Endodermal cell (in vitro differentiated cells): Measurements from ENCODE around the gene POGLUT3. TPM values are rescaled to one million over a fixed set of nuclear protein-coding genes. Genes with fewer than 3 reads are reported as not detected.

Source experiments
- DNase-seq: peaks from one replicate; pipeline ENCODE4 v3.0.0-alpha.2; 2017
- H3K27ac ChIP-seq: 2 replicates; pipeline ENCODE4 v1.5.1; 2013; ENCODE audit warnings: mild to moderate bottlenecking, low read depth, low read length, moderate library complexity
- H3K27me3 ChIP-seq: 2 replicates; pipeline ENCODE4 v1.6.1; 2013; ENCODE audit warnings: mild to moderate bottlenecking, low read length, moderate library complexity; ENCODE audit not compliant: insufficient read depth, control insufficient read depth, poor library complexity, severe bottlenecking
- H3K36me3 ChIP-seq: 2 replicates; pipeline ENCODE4 v1.7.0; 2013; ENCODE audit warnings: mild to moderate bottlenecking, low read length, moderate library complexity; ENCODE audit not compliant: control insufficient read depth, insufficient read depth
- H3K4me1 ChIP-seq: one replicate; pipeline ENCODE4 v1.7.0; 2013; ENCODE audit warnings: low read length; ENCODE audit not compliant: control insufficient read depth, insufficient read depth
- H3K4me3 ChIP-seq: 2 replicates; pipeline ENCODE4 v1.5.1; 2013; ENCODE audit warnings: mild to moderate bottlenecking, low read length, moderate library complexity
- H3K9ac ChIP-seq: 2 replicates; pipeline ENCODE4 v1.6.1; 2013; ENCODE audit warnings: mild to moderate bottlenecking, low read length, moderate library complexity; ENCODE audit not compliant: poor library complexity, severe bottlenecking; ENCODE audit errors: extremely low read depth
- H3K9me3 ChIP-seq: 2 replicates; pipeline ENCODE4 v1.6.1; 2013; ENCODE audit warnings: mild to moderate bottlenecking, low read length, moderate library complexity; ENCODE audit not compliant: control insufficient read depth
- H3K27ac Mint-ChIP-seq: 2 replicates; pipeline ENCODE4 v1.8.0; 2020; ENCODE audit warnings: mixed read lengths
- H3K27me3 Mint-ChIP-seq: 2 replicates; pipeline ENCODE4 v1.8.0; 2021; ENCODE audit warnings: mild to moderate bottlenecking, mixed read lengths; ENCODE audit not compliant: insufficient read depth
- H3K36me3 Mint-ChIP-seq: 2 replicates; pipeline ENCODE4 v1.8.0; 2020; ENCODE audit warnings: low read depth, mixed read lengths
- H3K4me1 Mint-ChIP-seq: 2 replicates; pipeline ENCODE4 v1.8.0; 2020; ENCODE audit warnings: mixed read lengths
- H3K4me3 Mint-ChIP-seq: 2 replicates; pipeline ENCODE4 v1.8.0; 2020; ENCODE audit warnings: mild to moderate bottlenecking, moderate library complexity, mixed read lengths
- H3K9me3 Mint-ChIP-seq: 2 replicates; pipeline ENCODE4 v1.8.0; 2020; ENCODE audit warnings: mild to moderate bottlenecking, mixed read lengths
- CTCF ChIP-seq: fragments of 200-600 bp; sonication (generic); conservative IDR thresholded peaks from 2 replicates; pipeline ENCODE4 v1.5.0; 2021; ENCODE audit warnings: antibody characterized with exemption, mild to moderate bottlenecking
- WGBS, 2 experiments: methylation state at CpG; one replicate each; pipeline versions ENCODE4 v1.1.5 to v1.1.7; 2013; ENCODE audit warnings: missing lambda C conversion rate in 2 of 2, mixed read lengths in 1 of 2; ENCODE audit not compliant: insufficient coverage in 1 of 2, insufficient read length in 1 of 2; 5-methylcytosine and 5-hydroxymethylcytosine counted together
- total RNA-seq, 2 donors: library from RNA; stranded (reverse); fragmentation: NEBNext Ultra II Directional in 1 of 2; extraction: Animal tissue kit (Norgen Biotek cat#: 25700) in 1 of 2; gene quantifications; 2 replicates in 1 of 2; 3 replicates in 1 of 2; pipeline ENCODE4 v1.2.1, GENCODE V29; 2021

Gene POGLUT3
- total RNA-seq, 2 donors from 2014 or later, result 22.0 to 28.7 TPM

DNA sequence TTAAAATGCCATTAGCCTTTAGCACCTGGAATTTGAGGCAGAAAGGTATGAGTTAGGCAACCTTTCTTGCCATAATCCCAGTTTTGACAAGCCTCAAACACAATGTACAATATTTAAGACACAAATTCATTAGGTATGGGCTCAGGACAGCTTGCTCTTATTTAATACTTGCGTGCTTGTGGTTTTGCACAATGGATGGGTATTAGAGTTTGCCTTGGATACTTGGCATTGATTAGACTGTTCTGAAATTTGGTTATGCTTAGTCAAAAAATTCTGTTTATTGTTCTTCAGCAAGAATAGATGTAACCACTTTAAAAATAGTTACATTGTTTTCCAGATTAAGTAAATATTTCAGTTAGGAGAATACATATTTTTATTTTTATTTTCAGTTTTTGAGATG, 25.5 kb downstream of the POGLUT3 start:
- Mint-ChIP-seq H3K9me3 (no peaks in the 10 kb centered on the region), H3K36me3 (peaks cover 18% of the 10 kb centered on the region), H3K27me3 (no peaks in the 10 kb centered on the region), H3K4me3 (no peak overlapping the region), H3K27ac (no peak overlapping the region), H3K4me1 (peaks cover 23% of the 10 kb centered on the region)
- Histone ChIP-seq H3K27me3 (no peaks in the 10 kb centered on the region), H3K4me3 (no peak overlapping the region), H3K9me3 (peaks cover 9% of the 10 kb centered on the region), H3K36me3 (peaks cover 30% of the 10 kb centered on the region), H3K4me1 (peaks cover 13% of the 10 kb centered on the region), H3K27ac (no peak overlapping the region), H3K9ac (no peak overlapping the region)
- TF ChIP-seq CTCF, result no peak
- no peak for DNase-seq
- WGBS, 2 experiments, result 80 to 92% methylated on average over 1 of the region's 1 CpG

DNA sequence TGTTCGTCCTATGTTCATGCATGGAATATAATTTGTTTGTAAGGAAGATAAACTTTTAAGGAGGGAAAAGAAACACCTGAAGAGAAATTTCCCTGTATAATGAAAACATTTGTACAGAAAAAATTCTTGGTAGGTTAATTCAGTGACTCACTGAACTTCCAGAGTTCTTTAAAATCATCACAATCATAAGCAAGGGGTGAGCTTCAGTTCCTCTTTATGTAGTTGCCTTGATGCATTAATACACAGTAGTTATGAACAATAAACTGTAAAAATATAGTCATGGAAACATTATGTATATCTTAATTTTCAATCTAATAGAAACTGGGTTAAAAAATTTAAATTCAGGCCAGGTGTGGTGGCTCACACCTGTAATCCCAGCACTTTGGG, 29.7 kb downstream of the POGLUT3 start:
- Histone ChIP-seq H3K27ac (no peak overlapping the region), H3K4me3 (peak overlapping the region; percentile 91), H3K4me1 (peaks cover 7% of the 10 kb centered on the region), H3K9me3 (peaks cover 9% of the 10 kb centered on the region), H3K9ac (no peak overlapping the region), H3K27me3 (no peaks in the 10 kb centered on the region), H3K36me3 (peaks cover 4% of the 10 kb centered on the region)
- Mint-ChIP-seq H3K27me3 (no peaks in the 10 kb centered on the region), H3K9me3 (no peaks in the 10 kb centered on the region), H3K4me3 (no peak overlapping the region), H3K36me3 (peaks cover 3% of the 10 kb centered on the region), H3K27ac (no peak overlapping the region), H3K4me1 (peaks cover 7% of the 10 kb centered on the region)
- 78 to 100% methylated on average over 1 of the region's 1 CpG for WGBS, 2 experiments
- TF ChIP-seq CTCF, result no peak
- no peak for DNase-seq

- 5 to 29% methylated on average over 14 to 35 of the region's 35 CpGs for whole genome bisulfite sequencing, 2 experiments
- Mint-ChIP-seq H3K36me3 (peaks cover 3% of the 10 kb centered on the region), H3K27ac (peak within 1 kb of the TSS; percentile 100), H3K4me3 (peak within 1 kb of the TSS; percentile 85), H3K27me3 (no peaks in the 10 kb centered on the region), H3K9me3 (no peaks in the 10 kb centered on the region), H3K4me1 (peaks cover 3% of the 10 kb centered on the region)
- peak; percentile 98 for DNase-seq
- Histone ChIP-seq H3K4me3 (peak within 1 kb of the TSS; percentile 91), H3K27me3 (no peaks in the 10 kb centered on the region), H3K9me3 (peaks cover 9% of the 10 kb centered on the region), H3K27ac (peak within 1 kb of the TSS; percentile 97), H3K36me3 (no peaks in the 10 kb centered on the region), H3K9ac (peak within 1 kb of the TSS; percentile 96), H3K4me1 (peaks cover 4% of the 10 kb centered on the region)
- TF ChIP-seq CTCF, result no peak
Measured at GRCh38 chr11:108467091-108467823, 30.9 kb downstream of the POGLUT3 start, which contains the start of gene C11orf65. Gene C11orf65, minus strand, starts transcription at chr11:108467529. Its CDS starts 5,970 bp downstream, at chr11:108461559.
